GM18507 (cell line): ENCODE data around the gene USO1.
"Not testable (repeated sequence)": the region's sequence is repeated elsewhere in the genome, so short reads cannot be mapped to it uniquely, and the experiment has no call there.

Experiments
- DNase-seq: peaks from one replicate; pipeline ENCODE4 v3.0.0; 2011; ENCODE audit warnings: low read depth; ENCODE audit not compliant: insufficient read length; ENCODE audit errors: extremely low spot score
- FAIRE-seq: peaks from 2 replicates; lab custom pipeline; 2011; peaks lifted over from hg19 to GRCh38; lab: Jason Lieb, UNC

The USO1 gene, protein sequence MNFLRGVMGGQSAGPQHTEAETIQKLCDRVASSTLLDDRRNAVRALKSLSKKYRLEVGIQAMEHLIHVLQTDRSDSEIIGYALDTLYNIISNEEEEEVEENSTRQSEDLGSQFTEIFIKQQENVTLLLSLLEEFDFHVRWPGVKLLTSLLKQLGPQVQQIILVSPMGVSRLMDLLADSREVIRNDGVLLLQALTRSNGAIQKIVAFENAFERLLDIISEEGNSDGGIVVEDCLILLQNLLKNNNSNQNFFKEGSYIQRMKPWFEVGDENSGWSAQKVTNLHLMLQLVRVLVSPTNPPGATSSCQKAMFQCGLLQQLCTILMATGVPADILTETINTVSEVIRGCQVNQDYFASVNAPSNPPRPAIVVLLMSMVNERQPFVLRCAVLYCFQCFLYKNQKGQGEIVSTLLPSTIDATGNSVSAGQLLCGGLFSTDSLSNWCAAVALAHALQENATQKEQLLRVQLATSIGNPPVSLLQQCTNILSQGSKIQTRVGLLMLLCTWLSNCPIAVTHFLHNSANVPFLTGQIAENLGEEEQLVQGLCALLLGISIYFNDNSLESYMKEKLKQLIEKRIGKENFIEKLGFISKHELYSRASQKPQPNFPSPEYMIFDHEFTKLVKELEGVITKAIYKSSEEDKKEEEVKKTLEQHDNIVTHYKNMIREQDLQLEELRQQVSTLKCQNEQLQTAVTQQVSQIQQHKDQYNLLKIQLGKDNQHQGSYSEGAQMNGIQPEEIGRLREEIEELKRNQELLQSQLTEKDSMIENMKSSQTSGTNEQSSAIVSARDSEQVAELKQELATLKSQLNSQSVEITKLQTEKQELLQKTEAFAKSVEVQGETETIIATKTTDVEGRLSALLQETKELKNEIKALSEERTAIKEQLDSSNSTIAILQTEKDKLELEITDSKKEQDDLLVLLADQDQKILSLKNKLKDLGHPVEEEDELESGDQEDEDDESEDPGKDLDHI

DNA sequence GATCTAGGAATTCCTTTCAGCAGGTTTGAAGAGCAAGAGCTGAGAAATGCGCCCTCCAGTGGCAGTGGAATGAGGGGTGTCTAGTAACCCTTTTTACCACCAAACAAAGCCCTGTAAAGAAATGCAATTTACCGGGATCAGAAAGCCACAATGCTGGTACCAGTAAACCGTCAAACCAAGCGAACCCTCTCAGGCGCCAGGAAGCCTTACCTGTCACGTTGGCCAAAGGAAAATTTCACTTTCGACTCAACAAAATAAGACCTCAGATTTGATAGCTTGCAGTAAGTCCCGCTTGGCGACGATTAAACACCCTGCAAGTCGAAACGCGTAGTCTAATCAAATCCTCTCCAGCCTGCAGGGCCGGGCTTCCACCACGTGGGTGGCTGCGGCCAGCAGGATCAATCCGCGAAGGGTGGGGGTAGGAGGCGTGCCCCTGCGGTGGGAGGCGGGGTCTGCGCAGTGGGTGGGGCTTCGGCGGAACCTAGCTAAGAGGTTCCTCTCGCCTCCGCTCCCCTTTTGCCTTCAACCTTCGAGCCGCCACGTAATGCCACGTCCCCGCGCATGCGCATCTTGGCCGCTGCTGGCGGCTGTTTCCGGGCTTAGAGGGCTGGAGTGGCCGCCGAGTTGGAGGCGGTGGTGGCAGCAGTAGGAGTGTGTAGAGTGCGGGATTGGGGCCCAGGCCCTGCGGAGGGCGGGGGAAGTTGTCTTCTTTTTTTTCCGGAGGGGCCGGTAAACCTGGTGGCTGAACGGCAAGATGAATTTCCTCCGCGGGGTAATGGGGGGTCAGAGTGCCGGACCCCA is at the start of gene USO1:
Gene USO1 (plus strand): TSS at position 512 of the 801 bp plus-strand sequence. CDS start 243 bp downstream, at position 755.
- FAIRE-seq (peak; percentile 100), DNase-seq (peak; percentile 90)

DNA sequence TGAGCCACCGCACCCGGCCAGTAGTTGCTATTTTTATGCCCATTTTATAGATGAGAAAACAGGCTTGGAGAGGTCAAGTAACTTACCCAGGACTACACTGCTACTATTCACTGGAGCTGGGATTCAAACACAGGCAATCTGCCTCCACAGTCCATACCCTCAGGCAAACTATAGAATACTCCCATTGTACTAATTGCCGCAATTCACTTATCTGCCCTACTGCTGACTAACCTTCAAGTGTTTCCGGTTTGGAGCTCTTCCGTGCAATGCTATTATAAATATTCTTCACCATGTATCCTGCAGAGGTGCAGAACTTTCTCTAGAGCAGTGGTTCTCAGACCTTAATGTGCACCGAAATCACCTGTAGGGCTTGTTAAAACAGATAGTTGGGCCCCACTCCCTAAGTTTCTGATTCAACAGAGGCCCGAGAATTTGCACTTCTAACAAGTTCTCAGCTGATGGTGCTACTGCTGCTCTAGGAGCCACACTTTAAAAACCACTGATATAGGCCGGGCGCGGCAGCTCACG is 49.3 kb upstream of the USO1 start:
- no peak for DNase-seq
- no peak for FAIRE-seq

DNA sequence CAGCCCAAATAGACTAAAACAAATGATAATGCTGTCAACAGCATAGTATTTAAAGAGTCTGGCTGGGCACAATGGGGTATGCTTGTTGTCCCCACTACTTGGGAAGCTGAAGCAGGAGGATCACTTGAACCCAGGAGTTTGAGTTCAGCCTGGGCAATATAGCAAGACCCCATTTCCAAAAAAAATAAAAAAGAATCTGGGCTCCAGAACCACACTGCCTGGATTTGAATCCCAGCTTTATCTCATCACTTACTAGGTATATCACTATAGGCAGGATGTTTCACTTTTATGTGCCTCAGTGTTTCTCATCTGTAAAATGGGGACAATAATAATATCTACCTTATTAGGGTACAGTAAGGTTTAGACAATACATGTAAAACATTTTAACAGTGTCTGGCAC is 45.9 kb upstream of the USO1 start:
- FAIRE-seq (no peak), DNase-seq (no peak)

DNA sequence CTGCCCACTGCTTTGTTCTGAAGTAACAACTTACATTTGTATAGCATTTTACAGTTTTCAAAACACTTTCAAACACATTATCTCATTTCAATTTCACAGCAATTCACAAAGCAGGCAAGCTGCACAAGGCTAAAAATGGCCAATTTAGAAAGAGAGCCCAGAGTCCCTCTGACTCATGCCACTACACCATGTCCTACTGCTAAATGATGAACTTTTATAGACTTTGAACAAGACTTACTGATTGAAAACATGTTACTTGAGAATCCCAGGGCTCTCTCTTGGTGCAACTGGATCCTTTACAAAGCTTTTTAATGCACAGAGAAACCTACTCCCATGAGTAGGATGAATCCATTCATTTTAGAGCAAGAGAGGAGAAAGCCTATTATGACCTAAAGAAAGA is 45.4 kb upstream of the USO1 start:
- no peak for DNase-seq
- no peak for FAIRE-seq

DNA sequence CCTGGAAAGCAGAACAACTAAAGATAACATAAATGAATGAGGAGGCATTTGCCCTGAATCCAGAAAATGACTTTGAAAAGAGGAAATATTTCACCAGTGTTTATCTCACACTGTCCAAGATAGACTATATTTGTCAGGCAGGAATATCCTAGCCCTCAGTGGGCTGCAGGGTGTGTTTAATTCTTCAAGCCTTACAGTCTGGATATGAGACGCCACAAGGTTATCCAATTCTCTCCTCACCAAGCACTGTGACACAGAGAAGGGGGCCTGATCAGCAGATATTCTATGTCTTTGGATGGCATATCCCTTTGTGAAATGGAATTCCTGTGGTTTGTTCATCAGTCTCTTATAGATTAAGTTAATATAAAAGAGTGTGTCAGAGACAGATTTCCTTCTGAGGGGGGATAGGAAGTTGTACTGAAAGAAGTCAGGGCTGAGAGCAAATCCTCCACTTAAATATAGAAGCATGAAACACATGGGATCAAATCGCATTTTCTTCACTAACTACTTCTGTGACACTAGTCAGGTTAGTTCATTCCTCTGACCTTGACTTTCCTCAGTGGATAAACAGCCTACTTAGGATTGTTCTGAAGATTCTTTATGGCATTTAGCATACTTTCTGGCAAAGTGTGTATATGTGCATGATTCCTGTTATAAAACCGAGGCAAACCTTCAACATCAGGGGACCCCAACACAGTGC is 44.4 kb upstream of the USO1 start:
- FAIRE-seq: no peak
- no peak for DNase-seq

DNA sequence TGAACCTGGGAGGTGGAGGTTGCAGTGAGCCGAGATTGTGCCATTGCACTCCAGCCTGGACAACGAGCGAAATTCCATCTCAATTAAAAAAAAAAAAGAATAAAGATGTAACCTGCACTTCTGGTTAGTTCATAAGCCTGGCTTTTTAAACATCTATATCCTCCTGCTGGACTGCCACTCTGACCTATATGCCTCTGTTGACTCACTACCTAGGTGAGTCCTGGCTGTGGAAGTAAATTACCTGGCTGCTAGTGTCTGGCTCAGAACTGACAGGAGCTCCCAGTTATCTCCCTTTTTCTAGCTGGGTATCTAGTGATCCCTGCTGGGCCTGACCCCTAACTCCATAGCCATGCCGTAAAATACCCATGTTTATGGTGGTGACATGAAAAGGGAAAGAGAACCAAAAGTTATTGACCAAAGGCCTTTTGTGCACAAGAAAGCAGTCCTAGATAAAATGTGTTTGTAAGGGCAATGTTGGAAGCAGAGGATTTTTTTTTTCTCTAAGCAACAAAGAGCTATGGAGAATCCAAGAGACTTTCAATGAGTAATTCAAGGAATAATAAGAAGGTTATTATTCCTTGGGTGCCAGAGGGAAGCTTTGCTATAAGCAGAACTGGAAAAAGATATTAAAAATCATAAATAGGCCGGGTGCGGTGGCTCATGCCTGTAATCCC is 40.8 kb upstream of the USO1 start:
- no peak for FAIRE-seq
- no peak for DNase-seq

DNA sequence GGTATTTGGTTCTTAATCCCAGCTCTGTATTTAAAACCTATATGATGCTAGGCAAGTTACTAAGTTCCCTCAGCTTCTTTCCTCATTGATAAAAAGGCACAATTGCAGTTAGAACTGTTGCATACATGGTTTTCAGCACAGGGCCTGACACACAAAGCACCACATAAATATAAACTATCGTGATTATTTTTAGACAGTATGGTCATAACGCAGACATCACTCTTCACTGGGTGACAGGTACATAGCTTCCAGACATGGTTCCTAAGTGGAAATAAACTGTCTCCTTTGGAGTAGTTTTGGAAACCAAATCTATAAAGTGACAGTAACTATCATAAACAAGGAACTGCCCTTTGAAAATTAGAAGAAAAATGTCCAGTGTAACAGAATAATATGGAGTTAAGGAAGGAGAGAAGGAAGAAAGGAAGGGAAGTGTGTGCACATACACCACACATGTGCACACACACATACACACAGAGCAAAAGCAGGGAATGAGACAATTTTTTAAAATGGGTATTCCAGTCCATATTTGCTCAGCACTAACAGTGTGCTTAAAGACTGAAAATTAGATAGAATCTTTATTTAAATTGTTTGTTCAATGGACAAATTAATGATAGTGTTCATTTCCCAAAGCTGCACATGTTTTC is 38.7 kb upstream of the USO1 start:
- FAIRE-seq (no peak), DNase-seq (no peak)

DNA sequence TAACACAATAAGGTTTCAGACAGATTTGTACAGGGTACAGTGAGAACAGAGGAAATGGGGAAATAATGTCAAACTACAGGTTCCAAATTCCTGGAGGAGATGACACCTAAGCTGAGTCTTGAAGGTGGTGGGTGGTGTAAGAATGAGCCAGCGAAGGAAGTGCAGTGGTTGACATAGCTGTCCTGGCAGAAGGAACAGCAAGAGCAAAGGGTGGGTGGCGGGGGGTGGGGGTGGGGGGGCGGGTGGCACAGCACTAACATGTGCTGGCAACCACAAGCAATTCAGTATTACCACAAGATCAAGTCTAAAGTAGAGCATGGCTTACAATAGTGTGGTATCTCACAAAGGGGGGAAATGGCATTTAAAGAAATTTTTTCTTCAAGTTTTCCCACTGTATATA is 38.0 kb upstream of the USO1 start:
- DNase-seq (no peak), FAIRE-seq (no peak)

DNA sequence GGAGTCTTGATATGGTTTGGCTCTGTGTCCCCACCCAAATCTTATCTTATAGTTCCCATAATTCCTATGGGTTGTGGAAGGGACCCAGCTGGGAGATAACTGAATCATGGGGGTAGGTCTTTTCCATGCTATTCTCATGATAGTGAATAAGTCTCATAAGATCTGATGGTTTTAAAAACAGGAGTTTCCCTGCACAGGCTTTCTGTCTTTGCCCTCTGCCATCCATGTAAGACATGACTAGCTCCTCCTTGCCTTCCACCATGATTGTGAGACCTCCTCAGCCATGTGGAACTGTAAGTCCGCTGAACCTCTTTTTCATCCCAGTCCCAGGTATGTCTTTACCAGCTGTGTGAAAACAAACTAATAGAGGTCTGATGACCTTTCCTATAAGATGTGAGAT is 37.3 kb upstream of the USO1 start:
- FAIRE-seq, DNase-seq: not testable (repeated sequence)

DNA sequence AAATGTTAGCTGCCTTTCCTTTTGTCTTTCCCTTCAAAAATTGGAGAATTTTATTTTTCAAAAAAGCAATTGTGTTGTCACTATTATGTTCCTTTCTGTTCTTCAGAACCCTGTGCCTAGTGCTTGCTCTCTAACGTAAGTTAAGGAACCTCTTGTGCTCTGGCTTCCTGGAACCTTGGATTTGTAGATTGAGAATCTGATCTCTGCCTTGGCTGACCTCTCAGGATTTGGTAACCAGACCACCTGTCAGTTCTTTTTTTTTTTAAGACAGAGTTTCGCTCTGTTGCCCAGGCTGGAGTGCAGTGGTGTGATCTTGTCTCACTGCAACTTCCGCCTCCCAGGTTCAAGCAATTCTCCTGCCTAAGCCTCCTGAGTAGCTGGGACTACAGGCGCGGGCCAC is 32.3 kb upstream of the USO1 start:
- FAIRE-seq, DNase-seq: not testable (repeated sequence)

DNA sequence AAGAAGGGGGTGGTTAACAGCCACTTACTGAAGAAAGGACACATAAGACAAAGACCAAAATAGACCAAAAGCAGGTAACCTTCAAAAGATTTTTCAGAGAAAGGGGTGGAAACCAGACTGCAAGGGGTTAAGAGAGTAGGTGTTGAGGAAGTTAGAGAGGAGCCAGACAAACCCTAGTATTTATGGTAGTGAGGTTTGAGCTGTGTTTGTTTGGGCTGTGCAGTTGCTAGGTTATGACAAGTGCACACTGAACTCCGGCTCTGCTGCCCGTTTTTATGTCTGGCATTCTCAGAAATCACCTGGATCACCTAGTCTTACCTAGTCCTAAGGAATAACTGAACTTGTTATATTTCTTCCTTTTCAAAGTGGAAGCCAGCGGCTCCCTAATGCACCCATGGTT is 28.3 kb upstream of the USO1 start:
- no peak for FAIRE-seq
- DNase-seq: no peak

DNA sequence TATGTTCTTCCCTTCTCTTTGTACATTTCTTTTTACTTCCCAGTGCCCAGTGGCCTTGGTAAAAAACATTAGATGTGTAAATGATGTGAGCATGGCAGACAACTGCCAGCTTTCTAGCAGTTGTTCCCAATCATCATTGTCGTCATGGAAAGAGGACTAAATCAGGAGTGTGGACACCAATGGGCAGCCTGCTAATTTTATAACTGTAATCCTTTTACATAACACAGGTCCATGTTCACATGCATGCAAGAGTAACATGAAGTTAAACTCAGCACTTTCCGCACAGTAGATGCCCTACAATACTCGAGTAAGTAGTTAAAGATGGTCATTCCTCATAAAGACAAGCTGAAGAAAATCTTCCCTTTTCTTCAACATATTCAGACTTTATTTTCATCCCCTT is 27.8 kb upstream of the USO1 start:
- DNase-seq: no peak
- no peak for FAIRE-seq

DNA sequence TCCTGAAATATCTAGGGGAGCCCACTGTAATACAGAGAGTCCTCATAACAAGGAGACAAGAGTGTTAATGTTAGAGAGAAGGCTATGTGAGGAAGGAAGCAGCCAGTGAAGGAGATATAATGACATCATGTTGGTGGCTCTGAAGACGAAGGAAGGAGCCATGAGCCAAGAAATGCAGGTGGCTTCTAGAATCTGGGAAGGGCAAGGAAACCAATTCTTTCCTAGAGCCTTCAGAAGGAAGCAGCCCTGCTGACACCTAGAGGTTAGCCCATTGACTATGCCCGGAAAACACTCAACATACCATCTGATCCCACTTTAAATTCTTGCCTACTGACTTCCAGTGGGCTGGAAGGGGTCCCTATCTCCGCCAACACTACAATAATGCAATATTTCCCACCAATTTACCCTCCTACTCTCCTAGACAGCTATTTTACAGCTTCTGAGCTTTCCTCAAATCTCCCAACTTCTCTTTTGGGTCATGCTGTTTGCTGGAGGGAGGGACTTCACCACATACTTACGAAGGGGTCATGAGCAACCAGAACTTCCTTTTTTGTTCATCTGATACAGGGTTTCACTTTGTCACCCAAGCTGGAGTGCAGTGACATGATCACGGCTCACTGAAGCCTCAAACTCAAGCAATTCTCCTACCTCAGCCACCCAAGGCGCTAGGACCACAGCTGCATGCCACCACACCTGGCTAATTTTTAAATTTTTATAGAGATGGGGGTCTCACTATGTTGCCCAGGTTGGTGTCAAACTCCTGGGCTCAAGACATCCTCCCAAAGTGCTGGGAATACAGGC is 26.0 kb upstream of the USO1 start:
- FAIRE-seq: peak; percentile 90
- peak; percentile 25 for DNase-seq

DNA sequence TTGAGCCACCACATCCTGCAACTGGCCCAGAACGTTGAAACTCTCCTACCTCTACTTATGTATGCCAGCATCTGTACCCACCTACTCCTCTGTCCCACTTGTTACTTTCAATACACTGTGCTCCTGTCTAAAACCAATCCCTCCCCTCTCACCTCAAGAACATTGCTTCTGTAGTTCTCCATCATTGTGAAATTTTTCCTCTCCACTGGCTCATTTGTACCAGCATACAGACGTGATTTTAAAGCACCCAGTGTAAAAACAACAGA is 25.5 kb upstream of the USO1 start:
- FAIRE-seq (no peak), DNase-seq (no peak)

DNA sequence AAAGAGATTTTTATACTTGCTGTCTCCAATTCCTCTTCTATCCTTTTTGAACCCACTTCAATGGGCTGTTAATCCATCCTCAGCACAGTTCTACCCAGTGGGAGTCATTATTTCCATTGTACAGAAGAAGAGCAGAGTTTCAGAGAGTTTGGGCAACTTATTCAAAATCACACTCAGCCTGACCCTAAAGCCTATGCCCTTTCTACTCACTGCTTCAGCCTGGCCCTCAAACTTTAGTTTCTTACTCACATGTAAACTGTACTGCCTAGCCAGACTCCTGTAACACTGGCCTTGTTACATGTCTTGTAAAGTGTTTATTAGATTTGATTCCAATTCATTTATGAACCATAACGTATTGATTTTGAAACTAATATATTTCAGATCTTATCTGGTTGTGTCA is 25.1 kb upstream of the USO1 start:
- DNase-seq: no peak
- FAIRE-seq: no peak

DNA sequence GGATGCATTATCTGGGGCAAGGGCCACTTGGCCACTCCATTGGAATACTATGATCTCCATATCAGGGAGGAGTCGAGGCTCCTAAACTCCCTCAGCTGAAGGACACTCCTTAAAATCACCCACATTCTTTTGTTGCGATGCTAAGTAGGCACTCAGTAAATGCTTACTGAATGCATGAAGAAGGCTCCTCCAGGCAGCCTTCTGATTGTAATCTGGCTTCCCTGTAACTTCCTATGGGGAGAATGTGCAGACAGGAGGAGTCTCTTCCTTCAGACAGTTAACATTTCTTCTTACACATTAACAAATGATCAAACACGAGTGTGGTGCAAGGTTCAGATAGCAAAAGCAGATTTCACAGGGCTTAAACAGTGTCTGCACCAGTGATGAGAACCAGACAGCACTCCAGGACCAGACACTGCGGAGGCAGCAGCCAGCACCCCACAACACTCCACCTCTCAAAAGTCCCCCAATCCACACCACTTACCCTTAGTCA is 21.4 kb upstream of the USO1 start:
- FAIRE-seq: no peak
- no peak for DNase-seq

DNA sequence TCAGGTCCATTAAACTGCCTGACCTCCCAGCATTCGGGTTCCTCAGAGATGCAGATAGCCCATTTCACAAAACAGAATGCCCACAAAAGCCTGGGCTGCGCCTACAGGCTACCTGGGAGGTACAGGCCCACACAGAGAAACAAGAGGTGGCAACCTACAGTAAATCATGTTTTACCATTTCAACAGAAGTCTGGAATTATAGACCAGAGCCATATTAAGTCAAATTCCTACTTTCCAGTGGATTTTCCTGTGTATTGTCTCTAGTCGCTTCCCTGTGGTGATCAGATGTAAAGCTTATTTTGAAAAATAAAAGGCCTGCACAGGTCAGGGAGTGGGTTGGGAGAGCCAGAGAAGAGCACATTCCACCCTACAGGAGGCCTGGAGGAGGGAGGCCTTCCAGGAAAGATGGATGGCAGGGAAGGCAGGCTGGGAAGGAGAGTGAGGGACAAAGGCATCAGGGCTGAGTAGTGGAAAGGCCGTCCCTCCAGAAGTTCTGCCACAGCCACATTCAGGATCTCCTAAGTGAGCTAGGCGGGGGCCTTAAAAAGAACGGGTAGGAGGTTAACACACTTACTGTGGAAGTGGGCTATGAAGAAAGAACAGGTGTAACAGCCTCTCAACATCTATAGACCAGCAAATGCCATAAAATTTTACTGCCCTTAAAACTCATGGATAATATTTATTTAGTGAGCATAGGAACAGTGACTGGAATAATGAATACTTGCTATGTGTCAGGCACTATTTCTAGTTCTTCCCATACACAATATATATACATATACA is 19.0 kb upstream of the USO1 start:
- FAIRE-seq: no peak
- no peak for DNase-seq
